HepG2 (cell line): ENCODE measurements around the gene BSG. TPM values are rescaled to one million over a fixed set of nuclear protein-coding genes. Genes with fewer than 3 reads are reported as not detected.

Experiments
- FOSL1 ChIP-seq: sonication (generic); formaldehyde crosslinking; IDR thresholded peaks from 2 replicates; pipeline ENCODE4 v1.9.0; 2021; ENCODE audit warnings: missing genetic modification reagents, borderline replicate concordance
- JARID2 ChIP-seq: sonication (generic); formaldehyde crosslinking; IDR thresholded peaks from 2 replicates; pipeline ENCODE4 v1.8.1; 2023; ENCODE audit warnings: missing genetic modification reagents, inconsistent platforms; ENCODE audit not compliant: insufficient replicate concordance
- KMT2A ChIP-seq: sonication (generic); formaldehyde crosslinking; IDR thresholded peaks from 2 replicates; pipeline ENCODE4 v1.4.0; 2020; ENCODE audit warnings: missing genetic modification reagents
- KMT2B ChIP-seq: IDR thresholded peaks from 2 replicates; pipeline ENCODE4 v1.6.1; 2016; ENCODE audit warnings: missing genetic modification reagents, missing compliant biosample characterization
- MTA1 ChIP-seq: sonication (generic); formaldehyde crosslinking; IDR thresholded peaks from 2 replicates; pipeline ENCODE4 v1.4.0; 2020; ENCODE audit warnings: missing genetic modification reagents, mild to moderate bottlenecking, borderline replicate concordance
- NFIC ChIP-seq: IDR thresholded peaks from 2 replicates; pipeline ENCODE4 v1.6.1; 2012; ENCODE audit warnings: mild to moderate bottlenecking, low read length, inconsistent platforms
- NRL ChIP-seq: sonication (generic); formaldehyde crosslinking; IDR thresholded peaks from 2 replicates; pipeline ENCODE4 v1.5.0; 2020; ENCODE audit warnings: missing genetic modification reagents, mild to moderate bottlenecking, moderate library complexity, borderline replicate concordance
- SAFB2 ChIP-seq: sonication (generic); formaldehyde crosslinking; IDR thresholded peaks from 2 replicates; pipeline ENCODE4 v1.5.1; 2020; ENCODE audit warnings: missing genetic modification reagents, low read depth, mild to moderate bottlenecking, borderline replicate concordance
- SIN3B ChIP-seq: fragments of 150-350 bp; IDR thresholded peaks from 2 replicates; pipeline ENCODE4 v1.6.1; 2014; ENCODE audit warnings: low read length
- TEAD2 ChIP-seq: sonication (generic); formaldehyde crosslinking; IDR thresholded peaks from 2 replicates; pipeline ENCODE4 v1.9.0; 2021; ENCODE audit warnings: missing genetic modification reagents
- ZNF207 ChIP-seq: fragments of 450-650 bp; IDR thresholded peaks from 2 replicates; pipeline ENCODE4 v1.6.1; 2016; ENCODE audit warnings: antibody characterized with exemption, borderline replicate concordance
- ZNF567 ChIP-seq: sonication (generic); formaldehyde crosslinking; IDR thresholded peaks from 2 replicates; pipeline ENCODE4 v1.8.1; 2023; ENCODE audit warnings: mild to moderate bottlenecking, missing genetic modification reagents, borderline replicate concordance
- ZNF589 ChIP-seq: sonication (generic); formaldehyde crosslinking; conservative IDR thresholded peaks from 2 replicates; pipeline ENCODE4 v1.8.0; 2022; ENCODE audit warnings: mild to moderate bottlenecking, moderate library complexity, missing genetic modification reagents
- ZNF761 ChIP-seq: sonication (generic); formaldehyde crosslinking; conservative IDR thresholded peaks from 2 replicates; pipeline ENCODE4 v1.4.0; 2020; ENCODE audit warnings: mild to moderate bottlenecking, missing genetic modification reagents
- ZNF850 ChIP-seq: sonication (generic); formaldehyde crosslinking; conservative IDR thresholded peaks from 2 replicates; pipeline ENCODE4 v1.9.0; 2021; ENCODE audit warnings: mild to moderate bottlenecking, missing genetic modification reagents
- ZNF879 ChIP-seq: sonication (generic); formaldehyde crosslinking; IDR thresholded peaks from 2 replicates; pipeline ENCODE4 v1.8.1; 2023; ENCODE audit warnings: missing genetic modification reagents
- ZSCAN21 ChIP-seq: sonication (generic); formaldehyde crosslinking; IDR thresholded peaks from 2 replicates; pipeline ENCODE4 v1.8.0; 2022; ENCODE audit warnings: mild to moderate bottlenecking, missing genetic modification reagents, moderate library complexity, borderline replicate concordance
- ZSCAN25 ChIP-seq: sonication (generic); formaldehyde crosslinking; IDR thresholded peaks from 2 replicates; pipeline ENCODE4 v1.8.0; 2022; ENCODE audit warnings: mild to moderate bottlenecking, missing genetic modification reagents
- polyA plus RNA-seq, 8 experiments: library from polyadenylated mRNA; depleted of rRNA in 3 of 8; stranded (reverse) in 7 of 8; unstranded in 1 of 8; fragments of >200 nt; fragmentation: Illumina TruSeq in 4 of 8; extraction: Trizol in 4 of 8; gene quantifications; 2 replicates each; pipeline versions ENCODE4 v1.2.1 to v1.2.3, GENCODE V29; 2011 to 2016; ENCODE audit warnings: low read depth in 4 of 8, missing spikeins in 1 of 8, mixed read lengths in 1 of 8; ENCODE audit not compliant: insufficient read depth in 1 of 8
- total RNA-seq, 5 experiments: library from RNA; depleted of rRNA; stranded (reverse); fragments of >200 nt; fragmentation: Illumina TruSeq; extraction: Trizol; gene quantifications; 2 replicates each; pipeline ENCODE4 v1.2.3, GENCODE V29; 2016; ENCODE audit warnings: low read depth in 1 of 5
- TF ChIP-seq, protein P1 (sequence below): sonication (generic); formaldehyde crosslinking; IDR thresholded peaks from 2 replicates; pipeline ENCODE4 v1.5.1; 2020; ENCODE audit warnings: missing genetic modification reagents, mild to moderate bottlenecking, borderline replicate concordance
- TF ChIP-seq, protein P2 (sequence below), 2 experiments: IDR thresholded peaks; 2 replicates each; pipeline ENCODE4 v1.6.1; 2011 to 2012; ENCODE audit warnings: low read length in 2 of 2, borderline replicate concordance in 1 of 2, low read depth in 1 of 2, mild to moderate bottlenecking in 1 of 2, moderate library complexity in 1 of 2
- TF ChIP-seq, protein P3 (sequence below): sonication (generic); formaldehyde crosslinking; conservative IDR thresholded peaks from 2 replicates; pipeline ENCODE4 v1.4.0; 2020; ENCODE audit warnings: mild to moderate bottlenecking, missing genetic modification reagents, moderate library complexity

BSG gene
- total and polyA plus RNA-seq, 2 of the 13 experiments (the other 11 are each of a cell fraction or from before 2014, with no cell fraction given), result 309 to 754 TPM

DNA sequence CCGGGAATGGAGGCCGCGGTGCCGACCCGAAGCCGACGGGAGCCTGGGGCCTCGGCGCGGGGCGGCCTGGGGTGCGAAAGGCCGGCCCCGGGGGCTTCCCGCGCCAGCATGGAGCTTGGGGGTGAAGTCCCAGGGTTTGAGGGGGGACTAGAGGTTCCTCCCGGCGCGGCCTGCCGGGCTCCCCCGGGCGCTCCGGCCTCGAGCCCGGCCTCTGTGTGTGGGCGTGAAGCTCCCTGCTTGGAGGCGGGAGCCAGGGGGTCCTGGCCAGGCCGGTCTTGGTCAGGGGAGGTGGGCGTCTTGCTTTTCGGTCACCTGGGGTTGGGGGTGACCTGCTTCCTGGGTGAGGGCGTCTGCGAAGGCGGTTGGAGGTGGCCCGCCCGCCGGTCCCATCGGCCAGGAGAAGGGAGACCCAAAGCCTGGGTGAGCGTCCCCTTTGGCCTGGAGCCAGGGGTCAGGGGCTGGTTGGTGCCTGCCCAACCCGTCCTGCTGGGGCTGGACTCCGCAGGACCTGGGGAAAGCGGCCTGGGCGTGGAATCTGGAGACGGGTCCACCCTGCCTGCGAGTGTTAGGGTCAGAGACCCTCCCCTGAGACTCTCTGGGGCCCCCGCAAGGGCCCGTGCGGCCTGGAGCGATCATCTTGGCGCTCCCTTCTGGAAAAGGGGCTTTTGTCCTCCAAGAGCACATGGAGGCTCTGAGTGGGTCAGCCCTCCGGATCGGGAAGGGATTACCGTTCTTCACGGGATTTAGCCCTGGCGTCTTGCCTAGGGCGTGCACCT is 535 bp downstream of the BSG start (continued):
- TF ChIP-seq KMT2A (CRISPR knock-in tag) (0 out of 2 replicates have a peak, but pooled peaks have one; percentile 35), ZNF850 (CRISPR knock-in tag) (no peak), TEAD2 (CRISPR knock-in tag) (no peak), NFIC (no peak), NRL (0 out of 2 replicates have a peak, but pooled peaks have one; percentile 47), ZNF589 (CRISPR knock-in tag) (no peak), ZSCAN21 (peak; percentile 2; the same call in 1 of the 2 replicates), ZNF879 (CRISPR knock-in tag) (0 out of 2 replicates have a peak, but pooled peaks have one; percentile 57), FOSL1 (CRISPR knock-in tag) (no peak), MTA1 (peak; percentile 80; the same call in 1 of the 2 replicates), ZNF567 (CRISPR knock-in tag) (no peak), SIN3B (no peak), ZSCAN25 (CRISPR knock-in tag) (no peak), ZNF207 (no peak), JARID2 (no peak), KMT2B (CRISPR knock-in tag) (no peak), ZNF761 (no peak), SAFB2 (CRISPR knock-in tag) (no peak)
- TF ChIP-seq, protein P1, sequence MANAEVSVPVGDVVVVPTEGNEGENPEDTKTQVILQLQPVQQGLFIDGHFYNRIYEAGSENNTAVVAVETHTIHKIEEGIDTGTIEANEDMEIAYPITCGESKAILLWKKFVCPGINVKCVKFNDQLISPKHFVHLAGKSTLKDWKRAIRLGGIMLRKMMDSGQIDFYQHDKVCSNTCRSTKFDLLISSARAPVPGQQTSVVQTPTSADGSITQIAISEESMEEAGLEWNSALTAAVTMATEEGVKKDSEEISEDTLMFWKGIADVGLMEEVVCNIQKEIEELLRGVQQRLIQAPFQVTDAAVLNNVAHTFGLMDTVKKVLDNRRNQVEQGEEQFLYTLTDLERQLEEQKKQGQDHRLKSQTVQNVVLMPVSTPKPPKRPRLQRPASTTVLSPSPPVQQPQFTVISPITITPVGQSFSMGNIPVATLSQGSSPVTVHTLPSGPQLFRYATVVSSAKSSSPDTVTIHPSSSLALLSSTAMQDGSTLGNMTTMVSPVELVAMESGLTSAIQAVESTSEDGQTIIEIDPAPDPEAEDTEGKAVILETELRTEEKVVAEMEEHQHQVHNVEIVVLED (CRISPR knock-in tag), result no peak
- TF ChIP-seq, protein P2, sequence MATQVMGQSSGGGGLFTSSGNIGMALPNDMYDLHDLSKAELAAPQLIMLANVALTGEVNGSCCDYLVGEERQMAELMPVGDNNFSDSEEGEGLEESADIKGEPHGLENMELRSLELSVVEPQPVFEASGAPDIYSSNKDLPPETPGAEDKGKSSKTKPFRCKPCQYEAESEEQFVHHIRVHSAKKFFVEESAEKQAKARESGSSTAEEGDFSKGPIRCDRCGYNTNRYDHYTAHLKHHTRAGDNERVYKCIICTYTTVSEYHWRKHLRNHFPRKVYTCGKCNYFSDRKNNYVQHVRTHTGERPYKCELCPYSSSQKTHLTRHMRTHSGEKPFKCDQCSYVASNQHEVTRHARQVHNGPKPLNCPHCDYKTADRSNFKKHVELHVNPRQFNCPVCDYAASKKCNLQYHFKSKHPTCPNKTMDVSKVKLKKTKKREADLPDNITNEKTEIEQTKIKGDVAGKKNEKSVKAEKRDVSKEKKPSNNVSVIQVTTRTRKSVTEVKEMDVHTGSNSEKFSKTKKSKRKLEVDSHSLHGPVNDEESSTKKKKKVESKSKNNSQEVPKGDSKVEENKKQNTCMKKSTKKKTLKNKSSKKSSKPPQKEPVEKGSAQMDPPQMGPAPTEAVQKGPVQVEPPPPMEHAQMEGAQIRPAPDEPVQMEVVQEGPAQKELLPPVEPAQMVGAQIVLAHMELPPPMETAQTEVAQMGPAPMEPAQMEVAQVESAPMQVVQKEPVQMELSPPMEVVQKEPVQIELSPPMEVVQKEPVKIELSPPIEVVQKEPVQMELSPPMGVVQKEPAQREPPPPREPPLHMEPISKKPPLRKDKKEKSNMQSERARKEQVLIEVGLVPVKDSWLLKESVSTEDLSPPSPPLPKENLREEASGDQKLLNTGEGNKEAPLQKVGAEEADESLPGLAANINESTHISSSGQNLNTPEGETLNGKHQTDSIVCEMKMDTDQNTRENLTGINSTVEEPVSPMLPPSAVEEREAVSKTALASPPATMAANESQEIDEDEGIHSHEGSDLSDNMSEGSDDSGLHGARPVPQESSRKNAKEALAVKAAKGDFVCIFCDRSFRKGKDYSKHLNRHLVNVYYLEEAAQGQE (IDR thresholded peaks at IDR 0.05; ENCODE audit: borderline replicate concordance in 1 of 2, low read depth in 1 of 2, low read length in 2 of 2), result no peak
- TF ChIP-seq, protein P3, sequence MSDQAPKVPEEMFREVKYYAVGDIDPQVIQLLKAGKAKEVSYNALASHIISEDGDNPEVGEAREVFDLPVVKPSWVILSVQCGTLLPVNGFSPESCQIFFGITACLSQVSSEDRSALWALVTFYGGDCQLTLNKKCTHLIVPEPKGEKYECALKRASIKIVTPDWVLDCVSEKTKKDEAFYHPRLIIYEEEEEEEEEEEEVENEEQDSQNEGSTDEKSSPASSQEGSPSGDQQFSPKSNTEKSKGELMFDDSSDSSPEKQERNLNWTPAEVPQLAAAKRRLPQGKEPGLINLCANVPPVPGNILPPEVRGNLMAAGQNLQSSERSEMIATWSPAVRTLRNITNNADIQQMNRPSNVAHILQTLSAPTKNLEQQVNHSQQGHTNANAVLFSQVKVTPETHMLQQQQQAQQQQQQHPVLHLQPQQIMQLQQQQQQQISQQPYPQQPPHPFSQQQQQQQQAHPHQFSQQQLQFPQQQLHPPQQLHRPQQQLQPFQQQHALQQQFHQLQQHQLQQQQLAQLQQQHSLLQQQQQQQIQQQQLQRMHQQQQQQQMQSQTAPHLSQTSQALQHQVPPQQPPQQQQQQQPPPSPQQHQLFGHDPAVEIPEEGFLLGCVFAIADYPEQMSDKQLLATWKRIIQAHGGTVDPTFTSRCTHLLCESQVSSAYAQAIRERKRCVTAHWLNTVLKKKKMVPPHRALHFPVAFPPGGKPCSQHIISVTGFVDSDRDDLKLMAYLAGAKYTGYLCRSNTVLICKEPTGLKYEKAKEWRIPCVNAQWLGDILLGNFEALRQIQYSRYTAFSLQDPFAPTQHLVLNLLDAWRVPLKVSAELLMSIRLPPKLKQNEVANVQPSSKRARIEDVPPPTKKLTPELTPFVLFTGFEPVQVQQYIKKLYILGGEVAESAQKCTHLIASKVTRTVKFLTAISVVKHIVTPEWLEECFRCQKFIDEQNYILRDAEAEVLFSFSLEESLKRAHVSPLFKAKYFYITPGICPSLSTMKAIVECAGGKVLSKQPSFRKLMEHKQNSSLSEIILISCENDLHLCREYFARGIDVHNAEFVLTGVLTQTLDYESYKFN, result no peak
